CD14-positive monocyte (primary cell): ENCODE data around the gene SNX18. TPM values are rescaled to one million over a fixed set of nuclear protein-coding genes. Genes with fewer than 3 reads are reported as not detected.
A peak's percentile ranks its signal among the peaks of the same experiment; 100 is the strongest.

Source experiments
- DNase-seq, 3 donors: peaks; one replicate each; pipeline ENCODE4 v3.0.0-alpha.2; 2011 to 2022
- H2AFZ ChIP-seq: 2 replicates; pipeline ENCODE4 v1.6.0; 2012; ENCODE audit warnings: mild to moderate bottlenecking, low read depth, low read length, inconsistent platforms; ENCODE audit not compliant: insufficient read depth, poor library complexity, severe bottlenecking
- H3K27ac ChIP-seq, 2 donors: 1 replicate in 1 of 2; 2 replicates in 1 of 2; pipeline ENCODE4 v1.5.1; 2012 to 2013; ENCODE audit warnings: low read length in 2 of 2, control low read depth in 1 of 2, inconsistent platforms in 1 of 2, low read depth in 1 of 2, mild to moderate bottlenecking in 1 of 2
- H3K27me3 ChIP-seq, 2 donors: one replicate each; pipeline versions ENCODE4 v1.6.0 to v1.6.1; 2011 to 2013; ENCODE audit warnings: low read length in 2 of 2; ENCODE audit not compliant: control insufficient read depth in 2 of 2, insufficient read depth in 2 of 2
- H3K36me3 ChIP-seq, 2 donors: replicated peaks in 1 of 2; 1 replicate in 1 of 2; 2 replicates in 1 of 2; pipeline versions ENCODE4 v1.5.1 to v1.6.1; 2012 to 2013; ENCODE audit warnings: low read length in 2 of 2, control low read depth in 1 of 2, inconsistent platforms in 1 of 2, mild to moderate bottlenecking in 1 of 2; ENCODE audit not compliant: insufficient read depth in 2 of 2, control insufficient read depth in 1 of 2
- H3K4me1 ChIP-seq, 2 donors: 1 replicate in 1 of 2; 2 replicates in 1 of 2; pipeline versions ENCODE4 v1.5.1 to v1.6.1; 2012 to 2013; ENCODE audit warnings: low read length in 2 of 2, control low read depth in 1 of 2, inconsistent platforms in 1 of 2, mild to moderate bottlenecking in 1 of 2, moderate library complexity in 1 of 2; ENCODE audit not compliant: insufficient read depth in 2 of 2, control insufficient read depth in 1 of 2
- H3K4me2 ChIP-seq: replicated peaks from 2 replicates; pipeline ENCODE3; 2012; ENCODE audit warnings: low read length, moderate library complexity, mild to moderate bottlenecking; ENCODE audit not compliant: poor library complexity, severe bottlenecking; ENCODE audit errors: extremely low read depth
- H3K4me3 ChIP-seq, 3 experiments: fragments of 200-600 bp in 1 of 3; sonication (generic) in 1 of 3; replicated peaks in 1 of 3; 1 replicate in 2 of 3; 2 replicates in 1 of 3; pipeline ENCODE4 v1.5.1; 2011 to 2013; ENCODE audit warnings: low read length in 3 of 3, mild to moderate bottlenecking in 3 of 3, control low read depth in 2 of 3, low read depth in 2 of 3, inconsistent platforms in 1 of 3, moderate library complexity in 1 of 3
- H3K79me2 ChIP-seq: 2 replicates; pipeline ENCODE4 v1.6.0; 2012; ENCODE audit warnings: mild to moderate bottlenecking, control low read depth, inconsistent platforms, low read length, moderate library complexity; ENCODE audit not compliant: insufficient read depth
- H3K9ac ChIP-seq: 2 replicates; pipeline ENCODE4 v1.6.0; 2017; ENCODE audit warnings: low read length, mild to moderate bottlenecking; ENCODE audit not compliant: insufficient read depth, poor library complexity, severe bottlenecking
- H3K9me3 ChIP-seq, 2 donors: replicated peaks in 1 of 2; 1 replicate in 1 of 2; 2 replicates in 1 of 2; pipeline versions ENCODE4 v1.5.1 to v1.6.1; 2012 to 2013; ENCODE audit warnings: low read length in 2 of 2, control low read depth in 1 of 2; ENCODE audit not compliant: control insufficient read depth in 1 of 2, insufficient read depth in 1 of 2
- H4K20me1 ChIP-seq: 2 replicates; pipeline ENCODE4 v1.6.0; 2012; ENCODE audit warnings: mild to moderate bottlenecking, low read length, control low read depth, moderate library complexity; ENCODE audit not compliant: insufficient read depth
- H3K27ac Mint-ChIP-seq, 7 donors: one replicate each; pipeline ENCODE4 v1.8.0; 2020; ENCODE audit warnings: mild to moderate bottlenecking in 7 of 7, mixed read lengths in 7 of 7, moderate library complexity in 6 of 7, inconsistent platforms in 2 of 7
- H3K27me3 Mint-ChIP-seq, 3 donors: one replicate each; pipeline ENCODE4 v1.8.0; 2021 to 2022; ENCODE audit warnings: low read depth in 3 of 3, mild to moderate bottlenecking in 3 of 3, mixed read lengths in 3 of 3, moderate library complexity in 3 of 3, inconsistent platforms in 1 of 3
- H3K36me3 Mint-ChIP-seq, 2 donors: one replicate each; pipeline ENCODE4 v1.8.0; 2020; ENCODE audit warnings: mixed read lengths in 2 of 2, inconsistent platforms in 1 of 2, mild to moderate bottlenecking in 1 of 2
- H3K4me1 Mint-ChIP-seq: one replicate; pipeline ENCODE4 v1.8.0; 2020; ENCODE audit warnings: mild to moderate bottlenecking, mixed read lengths
- H3K4me3 Mint-ChIP-seq, 2 donors: one replicate each; pipeline ENCODE4 v1.8.0; 2020; ENCODE audit warnings: mild to moderate bottlenecking in 2 of 2, mixed read lengths in 2 of 2, moderate library complexity in 1 of 2
- H3K9me3 Mint-ChIP-seq, 7 donors: one replicate each; pipeline ENCODE4 v1.8.0; 2020 to 2022; ENCODE audit warnings: mixed read lengths in 7 of 7, mild to moderate bottlenecking in 6 of 7, moderate library complexity in 6 of 7, inconsistent platforms in 2 of 7
- WGBS: methylation state at CpG from one replicate; pipeline ENCODE4 v1.1.5; 2013; ENCODE audit warnings: missing lambda C conversion rate; ENCODE audit not compliant: insufficient coverage; 5-methylcytosine and 5-hydroxymethylcytosine counted together
- intact Hi-C, 2 donors: fragments of 100-400 bp; cut with micrococcal nuclease; formaldehyde crosslinking; loops; one replicate each; pipeline versions ENCODE4 v1.15.0 to v1.15.1; 2023
- polyA plus RNA-seq, 3 donors: library from polyadenylated mRNA; depleted of rRNA in 1 of 3; unstranded in 2 of 3; stranded (reverse) in 1 of 3; fragments of 300-500 nt in 2 of 3; fragments of >200 nt in 1 of 3; fragmentation: Illumina TruSeq in 2 of 3; gene quantifications; 1 replicate in 2 of 3; 2 replicates in 1 of 3; pipeline ENCODE4 v1.2.3, GENCODE V29; 2012 to 2021
- TF ChIP-seq, protein P1 (sequence below): fragments of 200-600 bp; IDR thresholded peaks from one replicate; pipeline ENCODE4 v1.8.0; 2022; ENCODE audit warnings: antibody characterized with exemption, mild to moderate bottlenecking

Gene SNX18
- polyA plus RNA-seq, 3 donors = 6.8 to 33.3 (median 12.4) TPM

DNA sequence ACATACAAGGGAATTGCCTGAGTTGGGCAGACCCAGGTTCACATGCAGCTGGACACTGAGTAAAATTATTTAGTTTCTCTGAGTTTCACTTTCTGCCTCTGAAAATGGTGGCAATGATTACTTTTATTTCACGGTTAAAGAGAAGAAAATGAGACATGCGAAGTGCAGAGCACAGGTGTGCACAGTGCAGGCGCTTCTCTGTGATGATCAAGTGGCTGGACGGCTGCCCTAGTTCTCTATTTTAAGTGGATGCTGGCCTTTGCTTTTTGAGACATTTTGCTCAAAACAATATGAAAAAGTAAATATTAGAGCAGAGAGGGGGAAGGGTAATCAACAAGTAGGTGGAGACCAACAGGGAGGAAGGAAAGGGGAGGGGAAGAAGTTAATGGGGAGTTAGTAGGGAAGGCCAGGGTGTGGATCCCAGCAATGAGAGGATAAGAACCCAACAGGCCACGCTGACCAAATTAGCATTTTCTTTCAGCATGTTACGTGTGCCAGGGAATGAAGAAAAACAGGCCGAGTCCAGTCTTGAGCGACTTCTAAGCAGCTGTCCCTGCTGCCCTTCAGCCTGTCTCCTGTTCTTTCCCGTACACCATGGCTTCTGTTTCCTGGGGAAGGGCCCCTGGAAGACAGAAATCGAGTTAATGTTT is 16.1 kb downstream of the SNX18 start:
- Histone ChIP-seq H3K27ac (peak overlapping the region; percentile 29 to 69), H3K4me3 (no peak overlapping the region), H3K27me3 (no peaks in the 10 kb centered on the region), H2AFZ (no peak overlapping the region), H3K4me2 (peak overlapping the region; percentile 41), H3K36me3 (peaks cover 4 to 32% of the 10 kb centered on the region in 2 donors), H3K9ac (no peak overlapping the region), H3K79me2 (peaks cover 100% of the 10 kb centered on the region), H3K4me1 (peaks cover 22 to 51% of the 10 kb centered on the region in 2 donors), H4K20me1 (peaks cover 99% of the 10 kb centered on the region), H3K9me3 (no peaks in the 10 kb centered on the region)
- DNase-seq = no peak
- WGBS = 97% methylated on average over 8 of the region's 10 CpGs
- Mint-ChIP-seq H3K4me3 (no peak overlapping the region), H3K36me3 (peaks cover 26 to 42% of the 10 kb centered on the region in 2 donors), H3K27ac (peak overlapping the region in 6 of 7 donors; percentile 14 to 74 (median 52)), H3K9me3 (no peaks in the 10 kb centered on the region), H3K27me3 (peaks cover 0 to 3% (median 2%) of the 10 kb centered on the region in 3 donors), H3K4me1 (peaks cover 63% of the 10 kb centered on the region)
- intact Hi-C loops = no loop called here
- TF ChIP-seq, protein P1, sequence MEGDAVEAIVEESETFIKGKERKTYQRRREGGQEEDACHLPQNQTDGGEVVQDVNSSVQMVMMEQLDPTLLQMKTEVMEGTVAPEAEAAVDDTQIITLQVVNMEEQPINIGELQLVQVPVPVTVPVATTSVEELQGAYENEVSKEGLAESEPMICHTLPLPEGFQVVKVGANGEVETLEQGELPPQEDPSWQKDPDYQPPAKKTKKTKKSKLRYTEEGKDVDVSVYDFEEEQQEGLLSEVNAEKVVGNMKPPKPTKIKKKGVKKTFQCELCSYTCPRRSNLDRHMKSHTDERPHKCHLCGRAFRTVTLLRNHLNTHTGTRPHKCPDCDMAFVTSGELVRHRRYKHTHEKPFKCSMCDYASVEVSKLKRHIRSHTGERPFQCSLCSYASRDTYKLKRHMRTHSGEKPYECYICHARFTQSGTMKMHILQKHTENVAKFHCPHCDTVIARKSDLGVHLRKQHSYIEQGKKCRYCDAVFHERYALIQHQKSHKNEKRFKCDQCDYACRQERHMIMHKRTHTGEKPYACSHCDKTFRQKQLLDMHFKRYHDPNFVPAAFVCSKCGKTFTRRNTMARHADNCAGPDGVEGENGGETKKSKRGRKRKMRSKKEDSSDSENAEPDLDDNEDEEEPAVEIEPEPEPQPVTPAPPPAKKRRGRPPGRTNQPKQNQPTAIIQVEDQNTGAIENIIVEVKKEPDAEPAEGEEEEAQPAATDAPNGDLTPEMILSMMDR = no peak

DNA sequence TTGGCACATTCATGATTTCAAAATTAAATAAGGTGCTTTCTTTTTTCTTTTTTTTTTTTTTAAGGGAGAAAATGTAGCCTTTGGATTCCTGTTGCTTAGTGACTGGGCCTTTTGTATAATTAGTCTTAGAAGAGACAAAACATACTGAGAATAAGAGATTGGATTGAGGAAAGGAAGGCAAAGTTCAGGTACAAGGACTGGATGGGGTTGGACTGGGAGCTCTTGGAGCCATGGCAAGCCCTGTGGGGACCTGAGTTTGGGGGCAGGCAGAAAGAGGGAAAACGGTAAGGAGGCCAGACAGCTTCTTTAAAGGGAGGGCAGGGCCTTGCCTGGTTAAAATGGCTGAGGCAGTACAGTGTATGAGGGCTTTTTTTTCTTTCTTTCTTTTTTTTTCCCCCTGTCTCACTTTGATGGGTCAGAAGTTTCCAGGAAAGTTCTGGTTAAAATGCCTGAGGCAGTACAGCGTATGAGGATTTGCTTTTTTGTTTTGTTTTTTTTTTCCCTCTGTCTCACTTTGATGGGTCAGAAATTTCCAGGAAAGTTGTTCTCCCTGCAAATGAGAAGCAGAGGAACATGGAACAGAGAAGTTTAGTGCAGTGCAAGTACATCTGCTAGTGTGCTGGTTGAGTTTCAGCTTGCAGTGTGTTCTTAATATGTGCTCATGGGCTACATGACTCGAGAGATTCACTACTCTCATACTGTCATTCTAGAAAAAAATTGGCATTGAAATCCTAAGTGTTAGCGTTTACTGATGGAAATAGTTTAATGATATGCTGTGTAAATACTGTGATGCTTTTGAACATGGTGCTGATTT is 16.8 kb downstream of the SNX18 start:
- no peak overlapping the region for H3K4me3 ChIP-seq
- peaks cover 18 to 51% of the 10 kb centered on the region in 2 donors for H3K4me1 ChIP-seq
- no peak overlapping the region for H3K9ac ChIP-seq
- no peak for DNase-seq
- H3K36me3 Mint-ChIP-seq = peaks cover 26 to 46% of the 10 kb centered on the region in 2 donors
- H3K27ac ChIP-seq = peak overlapping the region in 1 of 2 donors; percentile 69
- intact Hi-C loops = no loop called here
- peaks cover 4 to 27% of the 10 kb centered on the region in 2 donors for H3K36me3 ChIP-seq
- peaks cover 100% of the 10 kb centered on the region for H3K79me2 ChIP-seq
- no peaks in the 10 kb centered on the region for H3K9me3 ChIP-seq
- H3K4me3 Mint-ChIP-seq = no peak overlapping the region
- peaks cover 68% of the 10 kb centered on the region for H3K4me1 Mint-ChIP-seq
- H3K27ac Mint-ChIP-seq = peak overlapping the region; percentile 11 to 82 (median 49)
- no peak overlapping the region for H3K4me2 ChIP-seq
- no peaks in the 10 kb centered on the region for H3K9me3 Mint-ChIP-seq
- H2AFZ ChIP-seq = no peak overlapping the region
- H3K27me3 Mint-ChIP-seq = peaks cover 0 to 3% (median 2%) of the 10 kb centered on the region in 3 donors
- no peaks in the 10 kb centered on the region for H3K27me3 ChIP-seq
- TF ChIP-seq, protein P1 = no peak
- WGBS = no CpG with 5 or more reads among the region's 4 CpGs
- peaks cover 99% of the 10 kb centered on the region for H4K20me1 ChIP-seq
